OCI-LY1 (cell line): Measurements from ENCODE around the gene ADAMTSL2.

Source experiments
- H2AFZ ChIP-seq: fragments of 200-600 bp; sonication (generic), shearing (Covaris generic); 2 replicates; pipeline ENCODE4 v1.6.0; 2014; ENCODE audit warnings: antibody characterized with exemption, mild to moderate bottlenecking, low read length
- H3F3A ChIP-seq: fragments of 200-600 bp; sonication (generic), shearing (Covaris generic); 2 replicates; pipeline ENCODE4 v1.6.0; 2014; ENCODE audit warnings: mild to moderate bottlenecking, antibody characterized with exemption, low read length, moderate library complexity; ENCODE audit not compliant: insufficient read depth
- H3K27ac ChIP-seq: fragments of 200-600 bp; sonication (generic); 2 replicates; pipeline ENCODE4 v1.5.1; 2014; ENCODE audit warnings: low read length, mixed run types, mild to moderate bottlenecking, low read depth; ENCODE audit not compliant: poor library complexity, severe bottlenecking
- H3K27me3 ChIP-seq: fragments of 200-600 bp; sonication (generic); 2 replicates; pipeline ENCODE4 v1.6.0; 2014; ENCODE audit warnings: antibody characterized with exemption, mild to moderate bottlenecking, low read length, moderate library complexity; ENCODE audit not compliant: insufficient read depth
- H3K36me3 ChIP-seq: fragments of 200-600 bp; sonication (generic); 2 replicates; pipeline ENCODE4 v1.6.1; 2014; ENCODE audit warnings: mild to moderate bottlenecking, antibody characterized with exemption, low read length, moderate library complexity, mixed read lengths; ENCODE audit not compliant: insufficient read depth
- H3K4me1 ChIP-seq: fragments of 200-600 bp; sonication (generic); 2 replicates; pipeline ENCODE4 v1.5.1; 2014; ENCODE audit warnings: mild to moderate bottlenecking, low read length, moderate library complexity; ENCODE audit not compliant: insufficient read depth, severe bottlenecking
- H3K4me2 ChIP-seq: fragments of 200-600 bp; sonication (generic), shearing (Covaris generic); 2 replicates; pipeline ENCODE4 v1.6.1; 2014; ENCODE audit warnings: low read length
- H3K4me3 ChIP-seq: fragments of 200-600 bp; sonication (generic); 2 replicates; pipeline ENCODE4 v1.5.1; 2014; ENCODE audit warnings: low read length, low read depth, mild to moderate bottlenecking, mixed read lengths; ENCODE audit not compliant: poor library complexity, severe bottlenecking
- H3K79me2 ChIP-seq: fragments of 200-600 bp; shearing (Covaris generic); 2 replicates; pipeline ENCODE4 v1.6.1; 2016; ENCODE audit warnings: mixed run types, low read length, mixed read lengths; ENCODE audit not compliant: insufficient read depth
- H3K9ac ChIP-seq: fragments of 200-600 bp; sonication (generic), shearing (Covaris generic); 2 replicates; pipeline ENCODE4 v1.6.1; 2014; ENCODE audit warnings: mild to moderate bottlenecking, low read length, mixed read lengths
- H3K9me2 ChIP-seq: fragments of 200-600 bp; sonication (generic), shearing (Covaris generic); 2 replicates; pipeline ENCODE4 v1.6.1; 2014; ENCODE audit warnings: low read depth, mild to moderate bottlenecking, low read length, mixed read lengths
- H3K9me3 ChIP-seq: fragments of 200-600 bp; shearing (Covaris generic); 2 replicates; pipeline ENCODE4 v1.6.1; 2014; ENCODE audit warnings: low read length, mixed read lengths
- H4K20me1 ChIP-seq: fragments of 200-600 bp; sonication (generic), shearing (Covaris generic); 2 replicates; pipeline ENCODE4 v1.6.0; 2016; ENCODE audit warnings: mild to moderate bottlenecking, low read length; ENCODE audit not compliant: insufficient read depth
- CTCF ChIP-seq: fragments of 200-600 bp; sonication (generic), shearing (Covaris generic); IDR thresholded peaks from 2 replicates; pipeline ENCODE4 v1.5.1; 2017; ENCODE audit warnings: mild to moderate bottlenecking, antibody characterized with exemption, low read length, moderate library complexity, mixed read lengths
- EZH2 ChIP-seq: fragments of 200-600 bp; sonication (generic), shearing (Covaris generic); IDR thresholded peaks from 2 replicates; pipeline ENCODE4 v1.8.0; 2017; ENCODE audit warnings: borderline replicate concordance, mixed run types, mild to moderate bottlenecking, antibody characterized with exemption, low read length, moderate library complexity, mixed read lengths

The ADAMTSL2 gene

GRCh38 chr9:133602277-133602676, 67.8 kb downstream of the ADAMTSL2 start:
- Histone ChIP-seq H4K20me1 (no peaks in the 10 kb centered on the region), H2AFZ (no peak overlapping the region), H3K79me2 (no peaks in the 10 kb centered on the region), H3K27ac (no peak overlapping the region), H3K9me2 (no peaks in the 10 kb centered on the region), H3K36me3 (no peaks in the 10 kb centered on the region), H3K4me2 (no peak overlapping the region), H3F3A (no peaks in the 10 kb centered on the region), H3K4me1 (no peaks in the 10 kb centered on the region), H3K9ac (no peak overlapping the region), H3K27me3 (peaks cover 3% of the 10 kb centered on the region), H3K4me3 (no peak overlapping the region), H3K9me3 (peaks cover 8% of the 10 kb centered on the region)
- TF ChIP-seq CTCF (no peak), EZH2 (no peak)

- Histone ChIP-seq H3K27ac (no peak overlapping the region), H3K79me2 (no peaks in the 10 kb centered on the region), H3K4me2 (no peak overlapping the region), H3K9me2 (no peaks in the 10 kb centered on the region), H3F3A (no peaks in the 10 kb centered on the region), H3K4me3 (no peak overlapping the region), H3K27me3 (peaks cover 5% of the 10 kb centered on the region; the same call in 1 of the 2 replicates), H3K9ac (no peak overlapping the region), H3K9me3 (no peaks in the 10 kb centered on the region), H3K36me3 (no peaks in the 10 kb centered on the region), H4K20me1 (no peaks in the 10 kb centered on the region), H3K4me1 (no peaks in the 10 kb centered on the region), H2AFZ (no peak overlapping the region)
- TF ChIP-seq CTCF: no peak
- TF ChIP-seq EZH2: no peak
Observed at GRCh38 chr9:133603135-133603927, 68.8 kb downstream of the ADAMTSL2 start.

GRCh38 chr9:133604214-133604613, 69.7 kb downstream of the ADAMTSL2 start:
- H3K79me2 ChIP-seq: no peaks in the 10 kb centered on the region
- no peaks in the 10 kb centered on the region for H4K20me1 ChIP-seq
- TF ChIP-seq EZH2 (no peak), CTCF (peak; percentile 8; the same call in 1 of the 2 replicates)
- H3K27me3 ChIP-seq: peaks cover 5% of the 10 kb centered on the region; the same call in 1 of the 2 replicates
- no peak overlapping the region for H3K9ac ChIP-seq
- no peaks in the 10 kb centered on the region for H3K36me3 ChIP-seq
- no peaks in the 10 kb centered on the region for H3K9me3 ChIP-seq
- H2AFZ ChIP-seq: no peak overlapping the region
- H3K4me3 ChIP-seq: no peak overlapping the region
- no peak overlapping the region for H3K27ac ChIP-seq
- no peaks in the 10 kb centered on the region for H3K4me1 ChIP-seq
- no peak overlapping the region for H3K4me2 ChIP-seq
- H3K9me2 ChIP-seq: no peaks in the 10 kb centered on the region
- H3F3A ChIP-seq: no peaks in the 10 kb centered on the region
